GM19351 (cell line): ENCODE results near the gene PRR12.
"Not testable (repeated sequence)": the region's sequence is repeated elsewhere in the genome, so short reads cannot be mapped to it uniquely, and the experiment has no call there.

Source experiments
- ATAC-seq: cut with Tn5 transposase; IDR thresholded peaks from one replicate; pipeline ENCODE4 v1.9.1; 2021; ENCODE audit warnings: mild to moderate bottlenecking, moderate library complexity; ENCODE audit not compliant: unreplicated experiment

Gene PRR12

DNA sequence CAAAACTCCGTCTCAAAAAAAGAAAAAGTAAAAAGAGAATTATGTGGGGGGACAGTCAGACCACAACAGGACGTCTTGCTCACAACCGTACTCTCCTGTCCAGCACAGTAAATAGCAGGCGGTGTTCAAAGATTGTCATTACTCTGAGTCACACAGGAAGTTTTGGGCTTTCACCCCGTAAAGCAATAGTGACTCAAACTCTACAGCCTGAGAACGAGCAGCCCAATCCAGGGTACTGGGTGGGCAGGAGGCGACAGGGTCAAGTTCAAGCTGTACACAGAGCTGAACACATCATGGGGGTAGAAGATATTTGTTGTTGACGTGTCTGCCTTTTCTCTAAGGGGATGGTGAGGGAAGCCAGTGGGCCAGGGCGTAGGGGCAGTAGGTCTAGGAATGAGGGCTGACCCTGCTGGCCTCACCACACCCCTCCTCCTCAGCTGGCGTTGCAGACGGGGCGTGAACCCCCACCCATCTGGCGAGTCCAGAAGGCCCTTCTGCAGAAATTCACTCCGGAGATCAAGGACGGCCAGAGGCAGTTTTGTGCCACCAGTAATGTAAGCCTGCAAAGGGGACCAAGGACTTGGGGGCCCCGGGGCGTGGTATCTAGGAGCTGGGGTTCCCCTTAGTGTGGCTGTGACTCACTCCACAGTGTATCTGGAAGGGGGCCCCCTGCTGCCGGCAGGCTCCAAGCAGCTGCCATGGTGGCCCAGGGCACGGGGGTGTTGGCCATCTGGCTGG lies 23.3 kb downstream of the PRR12 start:
- no peak for ATAC-seq

DNA sequence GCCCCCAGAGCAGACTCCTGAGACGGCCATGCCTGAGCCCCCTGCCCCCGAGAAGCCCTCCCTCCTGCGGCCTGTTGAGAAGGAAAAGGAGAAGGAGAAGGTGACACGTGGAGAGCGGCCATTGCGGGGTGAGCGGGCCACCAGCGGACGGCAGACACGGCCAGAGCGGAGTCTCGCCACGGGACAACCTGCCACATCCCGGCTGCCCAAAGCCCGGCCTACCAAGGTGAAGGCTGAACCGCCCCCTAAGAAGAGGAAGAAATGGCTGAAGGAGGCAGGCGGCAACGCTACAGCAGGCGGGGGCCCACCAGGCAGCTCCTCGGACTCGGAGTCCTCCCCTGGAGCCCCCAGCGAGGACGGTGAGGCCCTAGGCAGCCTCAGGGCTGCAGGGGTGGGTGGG lies 24.9 kb downstream of the PRR12 start:
- no peak for ATAC-seq

DNA sequence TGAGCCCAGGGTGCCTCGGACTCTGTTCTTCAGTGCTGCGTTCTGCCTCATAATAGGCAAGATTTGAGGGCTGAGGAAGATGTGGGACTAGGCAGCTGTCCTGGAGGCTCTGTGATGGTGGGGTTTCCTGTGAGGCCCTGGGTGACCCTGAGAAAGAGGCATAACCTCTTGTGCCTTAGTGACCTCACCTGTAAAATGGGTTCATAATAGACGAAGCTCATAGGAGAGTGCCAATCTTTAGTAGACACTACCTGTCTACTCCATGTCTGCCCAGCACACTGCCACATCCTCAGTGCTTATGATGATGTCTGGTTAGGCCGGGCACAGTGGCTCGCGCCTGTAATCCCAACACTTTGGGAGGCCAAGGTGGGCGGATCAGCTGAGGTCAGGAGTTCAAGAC lies 25.6 kb downstream of the PRR12 start:
- no peak for ATAC-seq

- no peak for ATAC-seq
These were observed 26.0 kb downstream of the PRR12 start for GRCh38 chr19:49616945-49617344.

- not testable (repeated sequence) for ATAC-seq
These were observed 26.9 kb downstream of the PRR12 start for GRCh38 chr19:49617860-49618259.

DNA sequence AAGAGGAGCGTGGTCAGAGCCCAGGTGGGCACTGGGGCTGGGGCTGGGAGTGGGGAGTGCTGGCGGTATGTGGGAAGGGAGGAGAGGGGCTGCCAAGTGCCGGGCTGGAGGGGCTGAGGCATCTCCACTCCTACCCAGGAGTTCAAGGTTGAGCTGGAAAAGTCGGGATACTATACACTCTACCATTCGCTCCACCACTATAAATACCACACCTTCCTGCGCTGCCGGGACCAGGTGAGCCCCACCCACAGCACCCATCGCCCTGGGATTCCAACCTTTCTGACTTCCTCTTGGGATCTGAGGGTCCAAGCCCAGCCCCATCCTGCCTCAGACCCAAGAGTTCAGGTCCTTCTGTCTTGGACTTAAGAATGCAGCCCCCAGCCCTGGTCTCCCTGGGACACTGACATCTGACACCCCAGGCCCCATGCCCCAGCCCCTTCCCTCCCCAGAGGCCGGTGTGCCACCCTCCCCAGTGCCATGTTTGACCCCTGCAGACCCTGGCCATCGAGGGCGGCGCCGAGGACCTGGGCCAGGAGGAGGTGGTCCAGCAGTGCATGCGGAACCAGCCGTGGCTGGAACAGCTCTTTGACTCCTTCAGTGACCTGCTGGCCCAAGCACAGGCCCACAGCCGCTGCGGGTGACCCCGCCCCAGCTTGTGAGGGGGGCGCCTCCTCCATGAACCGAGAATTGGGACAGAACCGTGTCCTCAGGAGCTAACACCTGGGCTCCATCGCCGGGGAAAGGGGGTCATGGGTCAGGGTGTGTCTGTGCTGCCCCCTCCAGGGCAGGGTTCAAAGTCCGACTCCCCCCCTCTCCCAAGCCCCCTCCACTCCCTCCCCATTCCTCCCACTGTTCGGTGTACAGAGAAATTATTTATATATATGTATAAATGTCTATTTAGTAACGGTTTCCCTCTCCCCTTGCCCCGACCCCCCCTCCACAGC lies 34.3 kb downstream of the PRR12 start:
- no peak for ATAC-seq

DNA sequence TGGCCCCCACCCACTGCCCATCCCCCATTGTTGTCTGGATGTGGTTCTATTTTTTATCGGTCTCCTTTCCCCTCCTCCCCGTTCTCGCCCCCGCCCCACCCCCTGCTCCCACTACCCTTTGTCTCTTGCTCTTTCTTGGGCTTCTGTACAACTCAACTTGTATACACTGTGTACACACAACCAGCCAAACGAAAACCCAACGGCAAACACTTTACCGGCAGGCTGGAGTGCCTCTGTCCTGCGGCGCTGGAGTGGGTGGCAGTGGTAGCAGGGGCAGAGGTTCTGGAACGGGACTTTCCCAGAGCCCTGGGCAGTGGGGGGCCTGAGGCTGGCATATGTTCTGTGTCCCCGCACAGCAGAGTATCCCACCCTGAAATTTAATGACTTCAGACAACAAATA lies 35.2 kb downstream of the PRR12 start:
- no peak for ATAC-seq

DNA sequence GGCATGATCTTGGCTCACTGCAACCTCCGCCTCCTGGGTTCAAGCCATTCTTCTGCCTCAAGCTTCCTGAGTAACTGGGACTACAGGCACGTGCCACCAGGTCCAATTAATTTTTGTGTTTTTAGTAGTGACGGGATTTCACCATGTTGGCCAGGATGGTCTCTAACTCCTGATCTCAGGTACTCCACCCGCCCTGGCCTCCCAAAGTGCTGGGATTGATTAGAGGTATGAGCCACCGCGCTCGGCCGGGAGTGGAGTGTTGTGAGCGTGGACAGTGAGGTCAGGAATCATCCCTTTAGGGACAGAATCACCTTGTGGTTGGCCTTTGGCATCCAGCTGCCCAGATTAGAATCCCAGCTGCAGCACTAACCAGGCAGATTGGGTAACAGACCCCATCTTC lies 38.7 kb downstream of the PRR12 start:
- ATAC-seq, result no peak

- no peak for ATAC-seq
These were observed 40.1 kb downstream of the PRR12 start for GRCh38 chr19:49631014-49631588.

GRCh38 chr19:49631610-49632192 lies 40.7 kb downstream of the PRR12 start:
- ATAC-seq, result no peak

DNA sequence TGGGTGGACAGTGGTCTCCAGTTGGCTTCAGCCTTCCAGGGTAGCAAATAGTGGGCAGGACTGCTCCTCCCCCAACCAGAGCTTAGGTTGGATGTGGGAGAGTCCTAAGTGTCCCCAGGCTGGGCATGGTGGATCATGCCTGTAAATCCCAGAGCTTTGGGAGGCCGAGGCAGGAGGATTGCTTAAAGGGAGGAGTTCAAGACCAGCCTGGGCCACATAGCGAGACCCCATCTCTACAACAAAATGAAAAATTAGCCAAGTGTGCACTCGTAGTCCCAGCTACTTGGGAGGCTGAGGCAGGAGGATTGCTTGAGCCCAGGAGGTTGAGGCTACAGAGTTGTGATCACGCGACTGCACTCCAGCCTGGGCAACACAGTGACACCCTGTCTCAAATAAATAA lies 41.6 kb downstream of the PRR12 start:
- ATAC-seq, result no peak

DNA sequence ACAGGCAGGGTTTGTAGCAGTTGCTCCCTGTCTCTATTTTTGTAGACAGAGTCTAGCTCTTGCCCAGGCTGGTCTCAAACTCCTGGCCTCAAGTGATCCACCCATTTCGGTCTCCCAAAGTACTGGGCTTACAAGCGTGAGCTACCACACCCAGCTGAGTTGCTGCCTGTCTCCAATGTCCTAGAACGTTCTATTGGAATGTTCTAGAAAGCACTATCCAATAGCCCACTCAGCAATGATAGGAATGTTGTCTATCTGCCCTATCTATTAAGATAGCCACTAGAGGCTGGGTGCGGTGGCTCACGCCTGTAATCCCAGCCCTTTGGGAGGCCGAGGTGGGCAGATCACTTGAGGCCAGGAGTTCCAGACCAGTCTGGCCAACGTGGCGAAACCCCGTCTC lies 42.3 kb downstream of the PRR12 start:
- ATAC-seq, result not testable (repeated sequence)

GRCh38 chr19:49635530-49636232 lies 44.7 kb downstream of the PRR12 start:
- ATAC-seq, result no peak

DNA sequence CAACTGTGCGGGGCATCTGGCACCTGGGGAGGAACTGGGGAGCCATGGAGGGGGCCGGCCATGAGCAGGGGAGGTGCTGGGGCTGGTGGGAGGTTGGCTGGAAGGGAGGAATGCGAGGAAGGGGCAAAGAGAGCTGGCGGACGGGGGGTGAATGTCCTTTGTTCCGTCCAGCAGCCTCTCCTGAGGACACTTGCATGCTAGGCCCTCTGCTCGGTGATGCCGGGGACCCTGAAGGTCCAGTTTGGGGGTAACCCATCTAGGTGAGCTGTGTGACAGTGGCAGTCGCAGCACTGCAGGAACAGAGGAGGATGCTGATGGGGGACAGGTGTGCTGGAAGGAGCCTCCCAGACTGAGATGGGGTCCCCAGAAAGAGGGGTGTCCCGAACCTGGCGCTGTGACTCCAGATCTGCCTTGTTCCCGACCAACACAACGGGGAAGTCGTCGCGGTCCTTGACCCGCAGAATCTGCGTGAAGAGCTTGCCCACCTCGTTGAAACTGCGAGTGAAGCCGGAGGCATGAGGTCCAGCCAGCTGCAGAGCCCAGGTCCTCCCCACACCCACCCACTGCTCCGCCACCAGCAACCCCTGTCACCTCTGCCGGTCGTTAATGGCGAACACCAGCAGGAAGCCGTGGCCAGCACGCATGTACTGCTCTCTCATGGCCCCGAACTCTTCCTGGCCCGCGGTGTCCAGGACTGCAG lies 45.4 kb downstream of the PRR12 start:
- no peak for ATAC-seq

GRCh38 chr19:49637821-49638738 lies 47.1 kb downstream of the PRR12 start:
- no peak for ATAC-seq

DNA sequence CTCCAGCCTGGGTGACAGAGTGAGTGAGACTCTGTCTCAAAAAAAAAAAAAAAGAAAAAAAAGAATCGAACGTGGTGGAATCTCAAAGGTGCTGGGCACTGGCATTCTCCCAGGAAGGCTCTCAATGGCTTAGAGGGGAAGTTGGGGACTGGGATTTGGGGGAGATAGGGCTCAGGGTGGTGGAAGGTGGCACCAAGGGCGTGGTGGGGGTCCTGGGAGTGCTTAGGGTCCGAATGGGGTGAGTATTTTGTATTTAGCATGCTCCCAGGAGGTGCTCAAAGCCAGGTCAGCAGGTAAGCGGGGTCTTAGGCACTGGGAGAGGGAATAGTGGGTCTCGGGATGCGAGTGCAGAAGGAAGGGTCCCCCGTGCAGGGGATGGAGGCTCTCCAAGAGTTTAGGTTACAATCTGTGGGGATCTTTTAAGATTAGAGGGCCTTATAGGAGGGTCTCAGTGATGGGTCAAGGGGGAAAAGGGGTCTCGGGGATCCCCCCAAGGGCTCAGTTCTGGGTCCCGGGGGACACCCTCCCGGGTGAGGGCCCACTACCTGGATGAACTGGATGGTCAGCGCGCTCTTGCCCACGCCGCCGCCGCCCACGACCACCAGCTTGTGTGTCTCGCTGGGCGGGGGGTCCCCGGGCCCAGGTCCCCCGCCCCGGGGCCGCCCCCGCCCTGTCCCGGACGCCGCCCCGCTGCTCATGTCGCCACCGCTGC lies 48.6 kb downstream of the PRR12 start:
- no peak for ATAC-seq

DNA sequence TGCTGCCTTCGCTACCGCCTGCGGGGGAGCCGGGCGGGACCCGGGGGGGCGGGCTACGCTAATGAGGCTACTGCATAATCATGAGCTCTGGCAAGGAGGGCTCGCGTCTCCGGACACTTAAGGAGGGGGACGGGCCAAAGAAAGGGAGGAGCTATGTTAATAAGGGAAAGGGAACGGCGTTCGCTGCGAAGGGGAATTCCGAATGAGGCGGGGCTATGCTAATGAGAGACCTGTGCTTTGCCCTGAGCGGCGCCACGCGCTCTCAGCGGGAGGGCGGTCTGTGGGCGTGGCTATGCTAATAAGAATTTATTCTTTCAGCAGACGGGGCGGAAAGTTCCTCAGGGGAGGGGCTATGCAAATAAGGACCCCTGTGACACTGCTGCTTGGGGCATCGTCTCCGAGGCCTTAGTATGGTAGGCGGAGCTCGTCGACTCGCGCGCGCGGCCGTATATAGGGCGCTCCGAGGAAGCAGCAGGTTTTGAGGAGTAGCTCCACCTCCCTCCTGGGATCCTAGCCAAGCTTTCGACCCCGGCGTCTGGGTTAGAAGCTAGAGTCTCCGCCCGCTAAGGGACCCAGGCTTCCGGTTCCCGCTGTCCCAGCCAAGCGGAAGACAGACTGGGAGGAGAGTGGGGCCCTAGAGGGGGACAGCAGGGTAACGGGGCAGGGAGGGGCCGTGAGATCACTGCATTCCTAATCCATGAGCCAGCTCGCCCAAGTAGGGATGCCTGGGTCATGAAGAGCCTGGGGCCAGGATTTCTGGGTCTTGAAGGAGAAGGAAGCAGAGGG lies 49.3 kb downstream of the PRR12 start, which contains the start of gene RRAS:
TSS of gene RRAS (minus strand) at position 31 of the 786 bp plus-strand sequence. CDS start 45 bp downstream, outside the sequence.
- ATAC-seq, result peak; percentile 53
